HG03575 (cell line): Measurements from ENCODE around the gene SYT11.

Experiments used
- ATAC-seq: cut with Tn5 transposase; IDR thresholded peaks from one replicate; pipeline ENCODE4 v1.9.1; 2021; ENCODE audit not compliant: unreplicated experiment, insufficient number of reproducible peaks, low FRiP score; ENCODE audit errors: extremely low read depth

The SYT11 gene

DNA sequence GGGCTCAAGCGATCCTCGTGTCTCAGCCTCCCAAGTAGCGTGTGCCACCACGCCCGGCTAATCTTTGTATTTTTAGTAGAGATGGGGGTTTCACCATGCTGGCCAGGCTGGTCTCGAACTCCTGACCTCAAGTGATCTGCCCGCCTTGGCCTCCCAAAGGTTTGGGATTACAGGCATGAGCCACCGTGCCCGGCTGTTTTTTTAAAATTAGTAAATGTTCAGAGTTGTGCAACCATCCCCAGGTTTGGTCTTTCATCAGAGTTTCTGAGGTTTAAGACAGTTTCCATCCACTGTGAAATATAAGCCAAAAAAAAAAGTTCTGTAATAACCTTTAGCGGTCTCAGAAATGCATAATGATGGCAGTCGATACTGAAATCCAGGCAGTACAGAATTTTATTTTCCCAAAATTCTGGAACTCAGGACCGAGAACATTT is 550 bp upstream of the SYT11 start:
- no peak for ATAC-seq

DNA sequence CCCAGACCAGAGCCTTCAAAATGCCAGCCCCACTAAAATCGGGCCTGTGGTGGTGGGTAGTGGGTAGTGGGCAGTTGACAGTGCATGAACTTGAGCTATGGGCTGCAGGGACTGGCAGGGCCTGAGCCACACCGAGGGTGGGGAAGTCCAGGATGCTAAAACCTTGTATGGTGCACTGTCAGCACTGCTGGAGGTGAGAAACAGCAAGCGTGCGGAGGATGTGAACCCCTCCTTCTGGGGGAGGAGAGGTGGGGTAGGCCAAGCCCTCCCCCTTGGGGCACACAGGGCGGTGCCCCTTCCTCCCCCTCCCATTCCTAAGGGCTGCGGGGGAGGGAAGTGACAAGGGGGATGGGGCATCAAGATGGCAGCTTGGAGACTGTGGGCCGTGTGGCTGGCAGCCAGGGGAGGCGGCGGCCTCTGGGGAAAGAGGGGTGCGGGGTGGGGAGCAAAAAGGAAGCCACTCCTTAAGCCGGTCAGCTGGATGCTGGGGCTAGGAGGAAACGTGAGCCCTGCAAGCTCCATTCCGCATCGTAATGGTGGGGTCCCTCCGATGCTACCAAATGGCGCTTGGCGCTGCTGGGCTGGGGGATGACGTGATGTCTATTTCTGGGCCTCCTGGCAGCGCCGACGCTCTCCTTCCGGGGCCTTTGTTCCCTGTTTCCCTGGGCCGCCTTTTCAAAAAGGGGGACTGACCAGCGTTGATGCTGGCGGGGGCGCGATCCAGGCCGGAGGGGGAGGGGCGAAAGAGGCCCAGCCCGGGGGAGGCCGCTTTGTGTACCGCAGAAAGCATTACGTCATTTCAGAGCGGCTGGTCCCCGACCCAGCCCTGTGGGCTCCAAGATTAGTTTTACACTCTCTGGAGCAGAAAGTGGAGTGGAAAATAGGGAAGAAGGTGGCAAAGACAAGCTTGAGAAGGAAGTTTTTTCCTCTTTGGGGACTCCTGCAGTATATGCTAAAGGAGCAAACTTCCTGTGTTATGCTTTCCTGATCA is 809 bp downstream of the SYT11 start:
- no peak for ATAC-seq

DNA sequence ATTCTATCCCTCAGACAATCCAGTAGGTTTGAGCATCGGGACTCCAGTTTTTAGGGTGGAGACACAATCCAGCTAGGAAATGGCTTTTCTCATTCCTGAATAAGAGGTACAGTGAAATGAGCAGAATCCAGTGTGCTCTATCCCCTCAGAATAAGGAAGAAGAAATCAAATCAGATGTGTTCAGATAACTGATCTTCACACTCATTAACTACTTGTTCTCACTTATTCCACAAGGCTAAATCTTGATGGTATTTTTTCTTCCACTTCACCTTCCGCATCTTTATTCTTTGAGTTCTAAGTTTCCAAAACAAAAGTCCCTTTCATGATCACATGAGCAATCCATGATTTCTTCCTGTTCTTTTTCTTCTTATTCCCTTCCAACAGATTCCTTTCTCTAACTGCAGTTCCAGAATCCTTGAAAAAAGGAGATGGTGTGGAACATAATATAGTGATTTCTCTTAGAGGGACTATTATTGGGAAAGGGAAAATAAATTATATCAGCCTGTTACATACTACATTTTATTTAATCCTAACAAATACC is 1.7 kb downstream of the SYT11 start:
- ATAC-seq, result no peak

DNA sequence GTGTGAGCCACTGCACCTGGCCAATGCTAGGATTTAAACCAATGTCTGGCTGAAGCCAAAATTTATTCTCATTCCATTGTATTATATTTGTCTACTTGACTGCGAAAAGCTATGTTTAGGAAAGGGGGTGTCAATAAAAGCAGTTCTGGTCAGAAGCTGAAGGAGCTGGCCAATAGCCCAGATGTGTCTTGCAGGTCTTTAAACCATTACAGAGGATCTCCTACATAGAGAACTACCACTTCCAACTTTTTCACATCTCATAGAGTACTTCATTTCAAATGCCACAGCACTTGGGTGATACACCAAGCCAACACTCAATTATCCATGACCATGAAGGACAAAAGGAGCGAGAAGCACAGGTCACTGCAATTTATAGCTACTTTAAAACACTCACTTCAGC is 2.5 kb downstream of the SYT11 start:
- ATAC-seq, result no peak

DNA sequence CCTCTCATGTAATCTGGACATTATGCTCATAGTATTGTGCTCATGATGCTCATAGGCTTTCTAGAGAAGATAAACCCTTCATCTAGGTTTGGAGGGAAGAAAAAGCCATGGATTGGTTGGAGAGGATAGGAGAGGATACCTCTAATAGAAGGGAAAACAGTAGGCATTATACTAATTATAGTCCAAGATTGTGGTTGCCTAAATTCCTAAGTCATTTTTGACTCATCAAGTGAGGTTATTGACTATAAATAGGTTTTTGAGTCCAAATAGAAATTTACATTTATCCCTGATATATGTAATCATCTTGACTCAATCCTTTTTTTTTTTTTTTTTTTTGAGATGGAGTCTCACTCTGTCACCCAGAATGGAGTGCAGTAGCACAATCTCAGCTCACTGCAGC is 5.0 kb downstream of the SYT11 start:
- no peak for ATAC-seq

DNA sequence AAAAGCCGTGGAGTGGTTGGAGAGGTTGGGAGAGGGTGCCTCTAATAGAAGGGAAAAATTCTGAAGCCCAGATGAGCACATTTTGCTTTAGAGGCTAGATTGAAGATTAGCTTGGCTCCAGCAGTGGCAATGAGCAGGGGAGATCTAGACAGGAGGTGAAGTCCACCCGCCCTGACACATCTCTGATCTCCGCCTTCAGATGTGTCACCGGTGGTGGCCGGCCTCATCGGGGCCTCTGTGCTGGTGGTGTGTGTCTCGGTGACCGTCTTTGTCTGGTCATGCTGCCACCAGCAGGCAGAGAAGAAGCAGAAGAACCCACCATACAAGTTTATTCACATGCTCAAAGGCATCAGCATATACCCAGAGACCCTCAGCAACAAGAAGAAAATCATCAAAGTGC is 8.4 kb downstream of the SYT11 start:
- no peak for ATAC-seq

DNA sequence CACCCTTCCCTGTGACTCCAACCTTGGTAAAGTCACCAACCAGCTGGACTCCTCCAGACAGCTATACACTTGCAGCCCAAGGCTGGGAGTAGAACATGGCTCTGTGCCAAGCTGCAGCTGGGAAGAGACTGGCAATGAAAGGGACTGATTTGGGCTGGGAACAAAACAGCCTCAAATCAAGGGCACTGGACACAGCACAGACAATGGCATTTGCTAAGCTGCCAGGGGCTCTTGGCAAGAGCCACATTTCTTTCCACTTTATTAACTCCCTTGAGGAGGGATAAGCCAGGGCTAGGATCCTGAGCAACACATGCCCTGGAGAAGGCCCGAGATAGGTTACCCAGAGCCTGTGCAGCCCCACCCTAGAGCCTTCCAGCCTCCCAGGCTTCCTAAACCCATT is 12.0 kb downstream of the SYT11 start:
- ATAC-seq, result no peak

DNA sequence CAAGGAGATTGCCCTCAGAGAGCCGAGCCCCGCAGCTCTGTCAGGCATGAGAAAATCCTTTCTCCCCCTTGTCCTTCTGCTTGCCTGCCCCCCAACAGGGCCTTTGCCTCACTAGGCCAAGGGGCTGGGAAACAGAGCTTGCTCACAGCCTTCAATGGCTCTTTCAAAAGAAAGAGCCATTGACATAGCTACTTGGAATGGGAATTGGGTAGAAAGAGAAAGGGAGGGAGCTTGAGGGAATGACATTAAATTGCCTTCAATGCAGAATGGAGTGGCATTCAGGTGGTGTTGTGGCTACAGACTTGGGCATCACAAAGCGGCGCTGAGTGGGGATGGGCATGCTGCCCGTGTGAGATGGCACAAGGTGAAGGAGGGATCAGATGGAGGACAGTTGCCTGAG is 13.2 kb downstream of the SYT11 start:
- no peak for ATAC-seq

DNA sequence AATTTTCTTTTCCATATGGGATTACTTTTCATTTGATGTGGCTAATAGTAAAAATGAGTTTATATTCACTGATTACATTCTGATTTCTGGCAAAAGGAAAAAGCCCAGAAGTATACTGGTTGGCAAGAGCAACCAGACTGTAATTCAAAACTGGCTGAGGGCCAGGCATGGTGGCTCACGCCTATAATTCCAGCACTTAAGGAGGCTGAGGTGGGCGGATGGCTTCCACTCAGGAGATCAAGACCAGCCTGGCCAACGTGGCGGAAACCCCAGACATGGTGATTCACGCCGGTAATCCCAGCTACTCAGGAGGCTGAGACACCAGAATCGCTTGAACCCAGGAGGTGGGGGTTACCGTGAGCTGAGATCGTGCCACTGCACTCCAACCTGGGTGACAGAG is 14.5 kb downstream of the SYT11 start:
- ATAC-seq, result no peak

DNA sequence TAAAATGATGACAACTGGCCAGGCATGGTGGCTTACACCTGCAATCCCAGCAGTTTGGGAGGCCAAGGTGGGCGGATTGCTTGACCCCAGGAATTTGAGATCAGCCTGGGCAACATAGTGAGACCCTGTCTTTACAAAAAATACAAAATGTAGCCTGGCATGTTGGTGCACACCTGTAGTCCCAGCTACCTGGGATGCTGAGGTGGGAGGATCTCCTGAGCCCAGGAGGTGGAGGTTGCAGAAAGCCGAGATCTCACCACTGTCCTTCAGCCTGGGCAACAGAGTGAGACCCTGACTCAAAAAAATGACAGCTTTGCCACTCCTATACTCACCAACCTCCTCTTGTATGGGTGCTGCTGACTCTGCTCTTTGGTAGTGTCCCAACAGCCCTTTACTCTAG is 18.6 kb downstream of the SYT11 start:
- ATAC-seq, result no peak

DNA sequence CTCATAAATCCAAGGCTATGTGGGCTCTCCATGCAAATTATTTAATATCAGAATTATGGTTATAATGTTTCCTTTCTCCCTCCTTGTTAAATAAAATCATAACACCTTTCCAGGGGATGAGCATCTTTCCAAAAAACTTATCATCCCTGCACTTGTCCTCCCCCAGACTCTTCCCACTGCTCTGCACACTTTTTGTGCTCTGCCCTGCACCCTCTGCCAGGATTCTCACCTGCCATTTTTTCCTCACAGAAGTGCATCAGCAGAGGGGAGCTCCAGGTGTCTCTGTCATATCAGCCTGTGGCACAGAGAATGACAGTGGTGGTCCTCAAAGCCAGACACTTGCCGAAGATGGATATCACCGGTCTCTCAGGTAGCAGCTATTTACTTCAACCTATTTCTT is 20.9 kb downstream of the SYT11 start:
- ATAC-seq, result no peak

DNA sequence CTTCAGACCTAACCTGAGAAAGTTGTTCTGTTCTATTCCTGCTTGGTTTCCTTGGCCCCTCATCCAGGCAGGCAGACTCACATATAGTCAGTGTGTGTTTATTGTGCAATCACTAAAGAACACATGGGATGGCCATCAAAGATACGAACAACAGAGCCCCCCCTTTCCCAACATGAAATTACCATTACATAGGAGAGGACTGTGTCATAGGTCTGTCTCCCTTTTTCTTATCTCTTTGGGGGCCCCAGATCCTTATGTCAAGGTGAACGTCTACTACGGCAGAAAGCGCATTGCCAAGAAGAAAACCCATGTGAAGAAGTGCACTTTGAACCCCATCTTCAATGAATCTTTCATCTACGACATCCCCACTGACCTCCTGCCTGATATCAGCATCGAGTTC is 21.6 kb downstream of the SYT11 start:
- ATAC-seq, result no peak

DNA sequence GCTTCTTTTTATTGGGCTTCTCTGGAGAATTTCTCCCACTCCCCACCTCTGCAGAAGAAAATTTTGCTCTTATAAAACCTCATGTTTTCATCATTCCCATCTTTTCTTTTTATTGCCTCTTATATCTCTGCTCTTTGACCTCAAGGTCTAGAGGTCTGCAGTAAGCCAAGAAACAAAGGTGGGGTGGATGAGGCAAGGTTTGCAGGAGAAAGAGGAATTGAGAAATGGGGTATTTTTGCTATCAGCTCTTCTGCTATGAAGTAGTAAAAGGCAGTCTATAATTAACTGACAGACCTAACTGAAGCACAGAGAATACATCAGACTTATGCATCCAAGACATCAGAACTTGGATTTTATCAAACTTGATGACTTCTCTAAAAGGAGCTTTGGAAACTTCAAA is 22.9 kb downstream of the SYT11 start:
- no peak for ATAC-seq

DNA sequence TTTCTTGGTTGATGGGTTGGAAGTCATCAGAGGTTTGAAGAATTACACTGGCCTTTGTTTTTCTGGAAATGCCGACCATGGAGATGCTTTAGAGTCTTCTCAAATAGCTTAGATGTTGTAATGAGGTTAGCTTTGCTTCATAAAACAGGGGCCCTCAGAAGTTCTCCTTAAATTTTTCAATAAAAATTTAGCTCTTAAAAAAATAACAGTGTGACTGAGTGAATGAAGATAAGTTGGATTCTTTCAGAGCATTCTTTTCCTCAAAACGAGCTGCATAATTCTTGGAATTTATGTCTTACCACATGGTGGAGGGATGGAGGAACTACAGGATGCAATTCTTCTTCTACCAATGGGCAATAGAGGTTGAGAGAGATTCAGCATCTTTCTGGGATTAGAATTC is 23.4 kb downstream of the SYT11 start:
- no peak for ATAC-seq

DNA sequence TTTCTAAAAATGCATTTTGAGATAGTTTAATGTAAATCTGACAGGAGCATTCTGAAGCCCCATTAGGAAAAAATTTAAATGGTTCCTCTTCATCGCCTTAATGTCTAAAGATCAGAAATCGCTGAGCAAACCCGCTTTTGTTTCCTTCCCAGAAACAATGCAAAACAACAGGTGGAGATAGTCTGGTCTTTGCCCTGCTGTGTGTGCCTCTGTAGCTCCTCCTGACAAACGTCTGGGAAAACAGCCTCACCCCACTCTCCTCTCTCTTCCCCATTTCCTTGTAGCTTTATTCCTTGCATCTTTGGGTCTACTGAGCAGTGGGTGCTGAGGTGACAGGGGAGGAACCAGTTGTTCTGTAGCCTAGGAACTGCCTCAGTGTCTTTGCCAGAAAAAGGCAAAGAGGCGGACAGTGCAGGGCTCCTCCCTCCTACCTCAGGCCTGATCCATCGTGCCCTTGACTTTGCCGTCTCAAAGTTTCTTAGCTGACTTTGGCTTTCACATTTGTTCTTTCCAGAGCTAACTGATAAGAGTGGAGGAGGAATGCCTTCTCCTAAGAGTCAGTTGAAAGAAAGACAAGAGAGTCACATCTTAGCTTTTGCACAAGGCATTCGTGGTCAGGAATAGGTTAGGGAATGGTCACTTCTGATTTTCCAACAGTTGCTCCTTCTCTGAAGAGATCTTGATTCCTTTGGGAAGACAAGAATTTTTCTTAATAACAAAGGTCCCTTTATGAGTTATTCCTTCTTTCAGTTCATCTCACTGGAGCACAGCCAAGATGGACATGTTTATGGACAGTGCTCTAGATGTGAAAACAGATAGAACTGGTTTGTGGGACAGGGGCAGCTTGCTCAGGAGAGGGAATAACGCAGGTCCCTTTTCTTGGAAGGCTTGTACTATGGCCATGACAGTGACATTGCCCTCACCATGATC is 24.9 kb downstream of the SYT11 start:
- ATAC-seq, result no peak

DNA sequence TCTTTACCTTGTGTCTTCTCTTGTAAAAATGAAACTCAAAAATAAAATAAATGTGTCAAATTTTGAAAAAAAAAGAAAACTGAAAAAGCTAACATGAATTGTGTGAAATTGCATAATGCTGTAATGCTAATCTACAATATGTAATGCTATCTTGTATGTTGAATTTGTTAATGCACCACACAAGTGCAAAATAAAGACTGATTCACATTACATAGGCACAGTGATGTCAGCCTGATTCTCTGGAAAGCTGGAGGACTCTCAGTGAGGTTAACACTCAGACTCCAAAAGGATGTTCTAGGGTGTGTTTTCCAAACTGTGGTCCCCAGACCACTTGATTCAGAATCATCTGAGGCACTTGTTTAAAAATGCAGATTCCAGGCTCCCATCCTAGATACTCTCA is 25.6 kb downstream of the SYT11 start:
- no peak for ATAC-seq

DNA sequence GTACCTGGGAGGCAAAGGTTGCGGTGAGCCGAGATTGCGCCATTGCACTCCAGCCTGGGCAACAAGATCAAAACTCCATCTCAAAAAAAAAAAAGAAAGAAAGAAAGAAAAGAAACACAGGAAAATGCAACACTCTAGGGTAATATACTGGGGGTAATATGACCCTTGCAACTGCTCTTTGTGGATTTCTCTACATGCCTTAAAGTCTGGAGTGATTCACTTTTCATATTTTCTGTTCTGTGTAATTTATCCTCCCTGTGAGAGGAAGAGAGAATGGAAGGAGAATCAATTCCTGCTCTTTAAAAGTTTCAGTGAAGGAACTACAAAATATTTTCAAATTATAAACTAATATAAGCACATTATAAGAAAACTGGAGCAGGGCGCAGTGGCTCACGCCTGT is 29.1 kb downstream of the SYT11 start:
- ATAC-seq, result no peak

DNA sequence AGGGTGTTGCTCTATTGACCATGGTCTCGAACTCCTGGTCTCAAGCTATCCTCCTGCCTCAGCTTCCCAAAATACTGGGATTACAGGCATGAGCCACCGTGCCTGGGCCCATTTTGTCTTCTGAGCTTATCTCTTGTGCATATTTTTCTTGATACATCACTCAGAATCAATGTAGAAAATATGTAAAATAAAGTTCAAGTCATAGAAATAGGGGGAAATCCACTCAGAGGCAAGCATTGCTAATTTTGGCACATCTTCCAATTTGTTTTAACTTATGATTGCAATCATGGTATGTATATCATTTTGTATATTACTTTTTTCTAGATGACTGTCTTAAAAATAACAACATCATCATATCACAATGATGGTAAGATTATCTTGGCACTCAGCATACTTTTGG is 30.2 kb downstream of the SYT11 start:
- no peak for ATAC-seq

DNA sequence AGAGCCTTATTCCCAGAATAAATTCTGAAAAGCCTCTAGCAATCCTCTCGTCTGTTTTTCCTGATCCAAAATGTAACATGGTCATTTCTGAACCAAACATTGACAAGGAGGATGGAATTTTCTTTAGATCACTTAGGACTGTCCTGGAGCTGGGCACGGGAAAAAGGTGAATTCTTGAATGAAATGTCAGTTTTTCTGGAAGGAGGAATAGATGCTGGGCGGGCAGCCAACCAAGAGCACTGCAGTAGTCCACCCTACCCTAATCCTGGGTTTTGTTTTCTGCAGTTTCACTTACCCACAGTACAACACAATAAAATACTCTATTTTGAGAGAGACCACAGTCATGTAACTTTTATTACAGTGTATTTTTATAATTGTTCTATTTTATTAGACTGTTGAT is 30.9 kb downstream of the SYT11 start:
- no peak for ATAC-seq

DNA sequence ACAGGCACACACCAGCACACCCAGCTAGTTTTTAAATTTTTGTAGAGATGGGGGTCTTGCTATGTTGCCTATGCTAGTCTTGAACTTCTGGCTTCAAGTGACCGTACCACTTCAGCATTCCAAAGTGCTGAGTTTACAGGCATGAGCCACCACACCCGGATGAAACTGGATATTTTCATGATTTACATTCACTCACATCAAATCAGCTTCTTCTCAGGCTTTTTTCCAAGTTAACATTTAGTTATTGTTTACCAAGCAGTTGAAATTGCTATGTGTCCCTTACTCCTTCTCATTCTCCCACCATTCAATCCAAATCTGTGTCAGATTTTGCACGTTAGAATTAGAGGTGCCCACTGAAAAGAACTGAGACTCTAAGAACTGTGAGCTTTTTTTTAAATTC is 33.4 kb downstream of the SYT11 start:
- ATAC-seq, result no peak
